OCI-LY7 (cell line): Measurements from ENCODE around the gene HYI. TPM values are rescaled to one million over a fixed set of nuclear protein-coding genes. Genes with fewer than 3 reads are reported as not detected.

Experiments
- BruUV-seq: library from RNA; stranded (reverse); fragments of 400-500 nt; replicated peaks from 2 replicates; lab custom pipeline; 2021; lab: Mats Ljungman, UMichigan
- CTCF ChIA-PET: fragments of 300-600 bp; sonication (Branson Sonifier 250); formaldehyde crosslinking; loops from one replicate; lab custom pipeline; 2022; ENCODE audit warnings: antibody characterized with exemption; ENCODE audit not compliant: unreplicated experiment; lab: Charles Lee
- POLR2A ChIA-PET: fragments of 300-600 bp; sonication (Branson Sonifier 250); formaldehyde crosslinking; loops from one replicate; lab custom pipeline; 2022; ENCODE audit warnings: antibody characterized with exemption; lab: Charles Lee
- DNase-seq: peaks from one replicate; pipeline ENCODE4 v3.0.0-alpha.2; 2015; ENCODE audit warnings: low spot score
- H2AFZ ChIP-seq: fragments of 200-600 bp; sonication (generic), shearing (Covaris generic); 2 replicates; pipeline ENCODE4 v1.6.1; 2014; ENCODE audit warnings: mild to moderate bottlenecking, antibody characterized with exemption, low read length, moderate library complexity
- H3K27ac ChIP-seq: fragments of 200-600 bp; sonication (generic); 2 replicates; pipeline ENCODE4 v1.5.1; 2014; ENCODE audit warnings: mixed run types, low read depth, mild to moderate bottlenecking, moderate library complexity, low read length, inconsistent platforms; ENCODE audit not compliant: poor library complexity, severe bottlenecking
- H3K36me3 ChIP-seq: fragments of 200-600 bp; sonication (generic); 2 replicates; pipeline ENCODE4 v1.6.1; 2014; ENCODE audit warnings: mild to moderate bottlenecking, antibody characterized with exemption, low read length, moderate library complexity, mixed read lengths; ENCODE audit not compliant: insufficient read depth
- H3K4me1 ChIP-seq: fragments of 200-600 bp; sonication (generic); 2 replicates; pipeline ENCODE4 v1.5.1; 2014; ENCODE audit warnings: mild to moderate bottlenecking, low read length; ENCODE audit not compliant: insufficient read depth, poor library complexity, severe bottlenecking
- H3K4me2 ChIP-seq: fragments of 200-600 bp; sonication (generic); 2 replicates; pipeline ENCODE4 v1.6.1; 2014; ENCODE audit warnings: mild to moderate bottlenecking, low read length
- H3K4me3 ChIP-seq: fragments of 200-600 bp; sonication (generic); 2 replicates; pipeline ENCODE4 v1.5.1; 2014; ENCODE audit warnings: mild to moderate bottlenecking, low read depth, low read length; ENCODE audit not compliant: poor library complexity, severe bottlenecking
- H3K79me2 ChIP-seq: fragments of 200-600 bp; sonication (generic); 2 replicates; pipeline ENCODE4 v1.6.1; 2016; ENCODE audit warnings: low read depth, mild to moderate bottlenecking, low read length, moderate library complexity, mixed read lengths; ENCODE audit not compliant: insufficient read depth
- H3K9me2 ChIP-seq: fragments of 200-600 bp; sonication (generic); 2 replicates; pipeline ENCODE4 v1.6.1; 2016; ENCODE audit warnings: mild to moderate bottlenecking, low read length, mixed read lengths; ENCODE audit not compliant: insufficient read depth
- H3K9me3 ChIP-seq: fragments of 200-600 bp; sonication (generic); 2 replicates; pipeline ENCODE4 v1.6.1; 2014; ENCODE audit warnings: mild to moderate bottlenecking, mixed run types, low read length, mixed read lengths
- H4K20me1 ChIP-seq: fragments of 200-600 bp; sonication (generic); 2 replicates; pipeline ENCODE4 v1.6.1; 2014; ENCODE audit warnings: mild to moderate bottlenecking, antibody characterized with exemption, low read length, moderate library complexity, mixed read lengths; ENCODE audit not compliant: insufficient read depth
- CTCF ChIP-seq: fragments of 200-600 bp; sonication (generic); conservative IDR thresholded peaks from 2 replicates; pipeline ENCODE4 v1.5.1; 2014; ENCODE audit warnings: mild to moderate bottlenecking, antibody characterized with exemption, low read length, moderate library complexity, mixed read lengths
- EZH2phosphoT487 ChIP-seq: fragments of 200-600 bp; sonication (generic); IDR thresholded peaks from 2 replicates; pipeline ENCODE4 v1.6.1; 2018; ENCODE audit warnings: low read depth, borderline replicate concordance, mild to moderate bottlenecking, mixed run types, antibody characterized with exemption, low read length, moderate library complexity, mixed read lengths
- intact Hi-C: fragments of 100-400 bp; cut with micrococcal nuclease; formaldehyde crosslinking; loops from one replicate; pipeline ENCODE4 v1.10.0; 2022; ENCODE audit not compliant: unreplicated experiment
- total RNA-seq, 2 experiments: library from RNA; depleted of rRNA in 1 of 2; stranded (reverse); fragments of >200 nt in 1 of 2; shearing (Covaris generic) in 1 of 2; gene quantifications; 2 replicates each; pipeline ENCODE4 v1.2.3, GENCODE V29; 2014 to 2022

HYI gene
- total RNA-seq, 2 experiments from 2014 or later = not detected

- H3K79me2 ChIP-seq = no peaks in the 10 kb centered on the region
- intact Hi-C loops = no loop called here
- peaks cover 25% of the 10 kb centered on the region; the same call in 1 of the 2 replicates for H3K36me3 ChIP-seq
- TF ChIP-seq CTCF (no peak), EZH2phosphoT487 (no peak)
- CTCF ChIA-PET = no interaction called here
- no peaks in the 10 kb centered on the region for H3K9me2 ChIP-seq
- H4K20me1 ChIP-seq = no peaks in the 10 kb centered on the region
- no peaks in the 10 kb centered on the region for H3K9me3 ChIP-seq
- no peaks in the 10 kb centered on the region for H3K4me1 ChIP-seq
- no peak overlapping the region for H3K27ac ChIP-seq
- H3K4me3 ChIP-seq = no peak overlapping the region
- DNase-seq = no peak
- POLR2A ChIA-PET = no interaction called here
- no peak overlapping the region for H2AFZ ChIP-seq
- no peak overlapping the region for H3K4me2 ChIP-seq
- no TSS peak for BruUV-seq
Observed at GRCh38 chr1:43452789-43453441, 816 bp downstream of the HYI start.

GRCh38 chr1:43451701-43452532 is 1.8 kb downstream of the HYI start:
- no peaks in the 10 kb centered on the region for H3K9me3 ChIP-seq
- H2AFZ ChIP-seq = no peak overlapping the region
- intact Hi-C loops = no loop called here
- H3K9me2 ChIP-seq = no peaks in the 10 kb centered on the region
- TF ChIP-seq CTCF = no peak
- no peak for TF ChIP-seq EZH2phosphoT487
- POLR2A ChIA-PET = no interaction called here
- CTCF ChIA-PET = no interaction called here
- H3K79me2 ChIP-seq = no peaks in the 10 kb centered on the region
- no peaks in the 10 kb centered on the region for H4K20me1 ChIP-seq
- H3K4me3 ChIP-seq = no peak overlapping the region
- peaks cover 30% of the 10 kb centered on the region; the same call in 1 of the 2 replicates for H3K36me3 ChIP-seq
- no TSS peak for BruUV-seq
- H3K4me1 ChIP-seq = no peaks in the 10 kb centered on the region
- H3K27ac ChIP-seq = no peak overlapping the region
- no peak for DNase-seq
- H3K4me2 ChIP-seq = no peak overlapping the region

GRCh38 chr1:43451157-43451591 is 2.6 kb downstream of the HYI start:
- Histone ChIP-seq H3K9me2 (no peaks in the 10 kb centered on the region), H4K20me1 (no peaks in the 10 kb centered on the region), H3K4me3 (no peak overlapping the region), H3K4me1 (no peaks in the 10 kb centered on the region), H3K79me2 (no peaks in the 10 kb centered on the region), H2AFZ (no peak overlapping the region), H3K4me2 (no peak overlapping the region), H3K9me3 (no peaks in the 10 kb centered on the region), H3K36me3 (peaks cover 38% of the 10 kb centered on the region; the same call in 1 of the 2 replicates), H3K27ac (no peak overlapping the region)
- CTCF ChIA-PET = no interaction called here
- intact Hi-C loops = no loop called here
- no TSS peak for BruUV-seq
- POLR2A ChIA-PET = no interaction called here
- TF ChIP-seq CTCF (no peak), EZH2phosphoT487 (no peak)
- no peak for DNase-seq
